Activated CD4-positive, alpha-beta T cell treated with anti-CD3 and anti-CD28 coated beads for 1 hour (primary cell): ENCODE measurements around the gene ADAMTS6.

Source experiments
- DNase-seq: peaks from one replicate; pipeline ENCODE4 v3.0.0-alpha.2; 2020

Gene ADAMTS6

GRCh38 chr5:65276178-65276890, 205.4 kb downstream of the ADAMTS6 start:
- no peak for DNase-seq

- DNase-seq = no peak
These were observed 209.8 kb downstream of the ADAMTS6 start for GRCh38 chr5:65271906-65272305.

GRCh38 chr5:65268525-65268924, 213.2 kb downstream of the ADAMTS6 start:
- DNase-seq = no peak

GRCh38 chr5:65264420-65264819, 217.3 kb downstream of the ADAMTS6 start:
- no peak for DNase-seq

GRCh38 chr5:65263321-65263720, 218.4 kb downstream of the ADAMTS6 start:
- DNase-seq = no peak

- DNase-seq = no peak
These were observed 219.1 kb downstream of the ADAMTS6 start for GRCh38 chr5:65262649-65263059.

GRCh38 chr5:65262096-65262495, 219.6 kb downstream of the ADAMTS6 start:
- no peak for DNase-seq

- no peak for DNase-seq
These were observed 220.2 kb downstream of the ADAMTS6 start for GRCh38 chr5:65261499-65261898.

- no peak for DNase-seq
These were observed 226.4 kb downstream of the ADAMTS6 start for GRCh38 chr5:65255294-65255693.

- no peak for DNase-seq
These were observed 228.7 kb downstream of the ADAMTS6 start for GRCh38 chr5:65252977-65253376.

GRCh38 chr5:65248896-65249295, 232.8 kb downstream of the ADAMTS6 start:
- no peak for DNase-seq

GRCh38 chr5:65247594-65247993, 234.1 kb downstream of the ADAMTS6 start:
- DNase-seq = no peak

GRCh38 chr5:65246741-65247140, 235.0 kb downstream of the ADAMTS6 start:
- DNase-seq = no peak

- DNase-seq = no peak
These were observed 237.7 kb downstream of the ADAMTS6 start for GRCh38 chr5:65244031-65244430.

- DNase-seq = no peak
These were observed 238.6 kb downstream of the ADAMTS6 start for GRCh38 chr5:65243161-65243560.

GRCh38 chr5:65229841-65230240, 251.9 kb downstream of the ADAMTS6 start:
- DNase-seq = no peak

- no peak for DNase-seq
These were observed 267.7 kb downstream of the ADAMTS6 start for GRCh38 chr5:65213921-65214525.

- DNase-seq = no peak
These were observed 272.4 kb downstream of the ADAMTS6 start for GRCh38 chr5:65209341-65209740.

- DNase-seq = no peak
These were observed 276.8 kb downstream of the ADAMTS6 start for GRCh38 chr5:65204966-65205365.

- no peak for DNase-seq
These were observed 278.0 kb downstream of the ADAMTS6 start for GRCh38 chr5:65203746-65204145.

GRCh38 chr5:65199993-65200675, 281.6 kb downstream of the ADAMTS6 start:
- DNase-seq = no peak

- no peak for DNase-seq
These were observed 283.1 kb downstream of the ADAMTS6 start for GRCh38 chr5:65198456-65199120.
